ENCODE measurements around the gene FXYD1. TPM values are rescaled to one million over a fixed set of nuclear protein-coding genes. Genes with fewer than 3 reads are reported as not detected.
A peak's percentile ranks its signal among the peaks of the same experiment; 100 is the strongest.

The FXYD1 gene
- total RNA-seq, 4 donors from 2014 or later = 2.0 to 10.9 (median 6.7) TPM

- H3K9me3 ChIP-seq = no peaks in the 10 kb centered on the region
- WGBS = 91% methylated on average over 6 of the region's 6 CpGs
- TF ChIP-seq POLR2A (IDR thresholded peaks at IDR 0.05) = no peak
- TF ChIP-seq POLR2AphosphoS5 (IDR thresholded peaks at IDR 0.05) = no peak
- no peak for TF ChIP-seq CTCF (IDR thresholded peaks at IDR 0.05)
- TF ChIP-seq EP300 (IDR thresholded peaks at IDR 0.05) = no peak
- no peak for DNase-seq (ENCODE audit: low spot score in 2 of 2)
- peaks cover 39% of the 10 kb centered on the region for H3K36me3 ChIP-seq
- peaks cover 7% of the 10 kb centered on the region for H3K27me3 ChIP-seq
- peak overlapping the region; percentile 83 for H3K4me3 ChIP-seq
- no peak overlapping the region for H3K27ac ChIP-seq
- peaks cover 28% of the 10 kb centered on the region for H3K4me1 ChIP-seq
Observed at GRCh38 chr19:35155981-35156672, 17.5 kb downstream of the FXYD1 start.

GRCh38 chr19:35156673-35157014 lies 18.0 kb downstream of the FXYD1 start:
- H3K36me3 ChIP-seq = peaks cover 44% of the 10 kb centered on the region
- TF ChIP-seq CTCF (IDR thresholded peaks at IDR 0.05) (no peak), POLR2AphosphoS5 (IDR thresholded peaks at IDR 0.05) (no peak), EP300 (IDR thresholded peaks at IDR 0.05) (no peak), POLR2A (IDR thresholded peaks at IDR 0.05) (no peak)
- no peak for DNase-seq (ENCODE audit: low spot score in 2 of 2)
- WGBS = 88% methylated on average over 6 of the region's 7 CpGs
- H3K4me3 ChIP-seq = no peak overlapping the region
- peaks cover 7% of the 10 kb centered on the region for H3K27me3 ChIP-seq
- H3K27ac ChIP-seq = no peak overlapping the region
- H3K9me3 ChIP-seq = no peaks in the 10 kb centered on the region
- peaks cover 28% of the 10 kb centered on the region for H3K4me1 ChIP-seq

GRCh38 chr19:35157431-35157830 lies 18.8 kb downstream of the FXYD1 start:
- no peak for TF ChIP-seq EP300 (IDR thresholded peaks at IDR 0.05)
- no peak for TF ChIP-seq POLR2A (IDR thresholded peaks at IDR 0.05)
- no peak for TF ChIP-seq CTCF (IDR thresholded peaks at IDR 0.05)
- no peak for TF ChIP-seq POLR2AphosphoS5 (IDR thresholded peaks at IDR 0.05)
- H3K4me1 ChIP-seq = peaks cover 28% of the 10 kb centered on the region
- H3K27me3 ChIP-seq = peaks cover 7% of the 10 kb centered on the region
- DNase-seq (ENCODE audit: low spot score in 2 of 2) = no peak
- WGBS = 99% methylated on average over 4 of the region's 4 CpGs
- no peak overlapping the region for H3K27ac ChIP-seq
- H3K9me3 ChIP-seq = no peaks in the 10 kb centered on the region
- H3K4me3 ChIP-seq = no peak overlapping the region
- H3K36me3 ChIP-seq = peaks cover 52% of the 10 kb centered on the region

GRCh38 chr19:35159606-35160005 lies 21.0 kb downstream of the FXYD1 start:
- no peak for TF ChIP-seq POLR2AphosphoS5 (IDR thresholded peaks at IDR 0.05)
- Histone ChIP-seq H3K4me1 (peaks cover 13% of the 10 kb centered on the region), H3K27me3 (no peaks in the 10 kb centered on the region), H3K27ac (no peak overlapping the region), H3K9me3 (peaks cover 4% of the 10 kb centered on the region), H3K4me3 (no peak overlapping the region), H3K36me3 (peaks cover 69% of the 10 kb centered on the region)
- WGBS = 80% methylated on average over 8 of the region's 8 CpGs
- DNase-seq (ENCODE audit: low spot score in 2 of 2) = no peak

- WGBS = 92% methylated on average over 9 of the region's 9 CpGs
- H3K36me3 ChIP-seq = peaks cover 82% of the 10 kb centered on the region
Observed at GRCh38 chr19:35160629-35161433, 22.2 kb downstream of the FXYD1 start.

More at GRCh38 chr19:35160629-35161433, 22.2 kb downstream of the FXYD1 start:
- H3K4me1 ChIP-seq = peaks cover under 1% of the 10 kb centered on the region
- peaks cover 4% of the 10 kb centered on the region for H3K9me3 ChIP-seq
- H3K27ac ChIP-seq = no peak overlapping the region
- DNase-seq (ENCODE audit: low spot score in 2 of 2) = no peak
- H3K4me3 ChIP-seq = no peak overlapping the region
- no peak for TF ChIP-seq EP300 (IDR thresholded peaks at IDR 0.05)
- no peak for TF ChIP-seq CTCF (IDR thresholded peaks at IDR 0.05)
- no peak for TF ChIP-seq POLR2A (IDR thresholded peaks at IDR 0.05)
- no peak for TF ChIP-seq POLR2AphosphoS5 (IDR thresholded peaks at IDR 0.05)
- H3K27me3 ChIP-seq = no peaks in the 10 kb centered on the region
